ENCODE data around the gene ABCA8. TPM values are rescaled to one million over a fixed set of nuclear protein-coding genes. Genes with fewer than 3 reads are reported as not detected.
"Not testable (repeated sequence)": the region's sequence is repeated elsewhere in the genome, so short reads cannot be mapped to it uniquely, and the experiment has no call there.

The ABCA8 gene
- total RNA-seq, 1 donor from 2014 or later = 52.9 TPM

- intact Hi-C loops (cut with DNase I) = no loop called here
- ATAC-seq (ENCODE audit: poor library complexity) = no peak
- DNase-seq = no peak
These were observed 105.2 kb downstream of the ABCA8 start for GRCh38 chr17:68849673-68850610.

DNA sequence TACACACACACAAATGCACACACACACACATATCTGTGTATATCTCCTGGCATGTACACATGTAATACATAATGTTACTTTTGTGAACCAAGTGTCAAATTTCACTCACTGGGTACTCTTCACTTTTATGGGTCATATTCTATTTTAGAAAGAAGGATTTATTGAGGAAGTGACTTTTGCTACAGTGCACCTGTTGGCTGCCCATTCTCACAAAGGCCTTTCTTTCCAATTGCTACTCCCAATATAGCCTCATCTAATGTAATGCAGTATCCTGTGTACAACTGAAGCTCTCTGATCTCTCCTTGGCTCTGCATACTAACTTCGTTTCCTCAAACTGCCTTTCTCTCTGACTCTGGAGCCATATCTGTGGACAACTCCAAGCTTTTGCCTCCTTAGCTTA lies 107.5 kb downstream of the ABCA8 start:
- intact Hi-C loops (cut with DNase I) = no loop called here
- DNase-seq (no peak), ATAC-seq (ENCODE audit: poor library complexity) (no peak)

GRCh38 chr17:68843522-68843921 lies 111.7 kb downstream of the ABCA8 start:
- ATAC-seq (ENCODE audit: poor library complexity) (peak; percentile 68), DNase-seq (no peak)
- intact Hi-C loops (cut with DNase I) = no loop called here

GRCh38 chr17:68840073-68840472 lies 115.1 kb downstream of the ABCA8 start:
- intact Hi-C loops (cut with DNase I) = no loop called here
- DNase-seq = no peak
- no peak for ATAC-seq (ENCODE audit: poor library complexity)

DNA sequence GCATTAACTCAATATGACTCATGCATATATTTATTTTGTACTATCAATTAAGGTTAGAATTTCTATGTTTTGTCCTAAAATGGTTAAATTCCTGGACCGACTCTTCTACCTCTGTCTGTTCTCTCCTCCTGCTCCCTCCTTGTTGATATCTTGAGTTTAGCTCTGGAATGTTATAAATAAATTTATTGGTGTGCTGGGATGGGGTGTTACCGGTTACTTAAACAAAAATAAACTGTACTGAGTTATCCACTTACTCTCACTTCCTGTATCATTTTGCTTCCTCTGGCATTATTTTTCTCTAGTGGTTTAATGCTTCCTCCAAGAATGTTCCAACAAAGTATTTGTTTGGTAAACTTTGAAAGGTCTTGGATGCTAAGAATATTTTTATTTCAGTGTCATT lies 120.1 kb downstream of the ABCA8 start:
- ATAC-seq (ENCODE audit: poor library complexity) = peak; percentile 25
- DNase-seq = no peak
- intact Hi-C loops (cut with DNase I) = no loop called here

DNA sequence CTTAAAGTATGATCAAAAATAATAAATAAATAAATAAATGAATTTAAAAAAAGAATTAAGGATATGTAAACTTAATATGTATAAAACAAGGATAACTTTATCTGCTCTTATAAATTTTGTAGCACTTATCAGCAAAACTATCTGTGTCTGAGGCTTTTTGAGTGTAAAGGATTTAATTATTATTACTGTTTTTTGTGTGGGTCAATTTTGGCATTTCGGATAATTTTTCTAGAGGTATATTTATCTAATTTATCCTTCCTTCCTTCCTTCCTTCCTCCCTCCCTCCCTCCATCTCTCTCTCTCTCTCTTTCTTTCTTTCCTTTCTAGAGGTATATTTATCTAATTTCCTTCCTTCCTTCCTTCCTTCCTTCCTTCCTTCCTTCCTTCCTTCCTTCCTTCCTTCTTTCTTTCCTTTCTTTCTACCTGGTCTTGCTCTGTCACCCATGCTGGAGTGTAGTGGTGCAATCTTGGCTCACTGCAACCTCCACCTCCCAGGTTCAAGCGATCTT lies 120.8 kb downstream of the ABCA8 start:
- ATAC-seq (ENCODE audit: poor library complexity) (no peak), DNase-seq (no peak)
- intact Hi-C loops (cut with DNase I) = no loop called here

- intact Hi-C loops (cut with DNase I) = no loop called here
- ATAC-seq (ENCODE audit: poor library complexity) (peak; percentile 77), DNase-seq (no peak)
These were observed 122.9 kb downstream of the ABCA8 start for GRCh38 chr17:68832109-68832802.

- intact Hi-C loops (cut with DNase I) = no loop called here
- ATAC-seq (ENCODE audit: poor library complexity) = no peak
- DNase-seq = no peak
These were observed 124.0 kb downstream of the ABCA8 start for GRCh38 chr17:68831170-68831569.

DNA sequence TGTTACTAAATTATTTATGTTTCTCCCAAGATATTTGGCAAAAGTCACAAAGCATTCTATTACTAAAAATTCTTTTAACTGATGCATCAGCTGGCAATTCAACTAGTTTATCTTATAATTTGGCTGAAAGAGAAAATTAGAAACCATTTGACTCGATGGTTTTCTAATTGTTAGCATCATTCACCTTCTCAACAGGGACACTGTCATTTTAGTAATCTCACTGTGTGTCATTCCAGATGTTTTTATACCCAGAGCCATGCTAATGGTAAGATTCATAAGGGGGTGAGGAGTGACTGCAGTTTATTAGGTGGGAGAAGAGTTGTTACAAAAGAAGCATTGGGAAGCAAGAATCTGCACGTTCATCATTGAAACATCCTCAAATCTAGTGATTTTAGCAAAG lies 124.9 kb downstream of the ABCA8 start:
- no peak for ATAC-seq (ENCODE audit: poor library complexity)
- intact Hi-C loops (cut with DNase I) = no loop called here
- no peak for DNase-seq

- DNase-seq (no peak), ATAC-seq (ENCODE audit: poor library complexity) (no peak)
- intact Hi-C loops (cut with DNase I) = no loop called here
These were observed 126.0 kb downstream of the ABCA8 start for GRCh38 chr17:68829211-68829610.

DNA sequence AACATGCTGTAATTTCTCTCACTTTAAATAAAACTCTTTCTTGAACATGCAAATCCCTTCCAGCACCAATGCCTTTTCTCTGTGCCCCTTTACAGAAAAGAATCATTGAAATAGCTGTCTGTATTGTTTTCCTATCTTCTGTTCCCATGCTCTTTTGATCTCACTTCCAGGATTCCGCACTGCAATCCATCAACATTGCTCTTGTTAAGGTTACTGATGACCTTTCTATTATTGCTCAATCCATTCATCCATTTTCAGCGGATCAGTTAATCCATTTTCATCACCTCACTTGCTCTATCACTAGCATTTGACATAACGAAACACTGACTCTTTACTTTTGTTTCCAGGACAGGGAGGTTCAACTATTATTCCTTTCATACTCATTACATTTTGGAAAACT lies 130.5 kb downstream of the ABCA8 start:
- ATAC-seq (ENCODE audit: poor library complexity) (no peak), DNase-seq (no peak)
- intact Hi-C loops (cut with DNase I) = no loop called here

GRCh38 chr17:68824185-68824584 lies 131.0 kb downstream of the ABCA8 start:
- DNase-seq; intact Hi-C loops (cut with DNase I); ATAC-seq (ENCODE audit: poor library complexity): not testable (repeated sequence)

GRCh38 chr17:68822719-68823289 lies 132.4 kb downstream of the ABCA8 start:
- intact Hi-C loops (cut with DNase I) = no loop called here
- DNase-seq (no peak), ATAC-seq (ENCODE audit: poor library complexity) (no peak)

GRCh38 chr17:68821860-68822696 lies 133.1 kb downstream of the ABCA8 start:
- intact Hi-C loops (cut with DNase I) = no loop called here
- DNase-seq (no peak), ATAC-seq (ENCODE audit: poor library complexity) (peak; percentile 53)

DNA sequence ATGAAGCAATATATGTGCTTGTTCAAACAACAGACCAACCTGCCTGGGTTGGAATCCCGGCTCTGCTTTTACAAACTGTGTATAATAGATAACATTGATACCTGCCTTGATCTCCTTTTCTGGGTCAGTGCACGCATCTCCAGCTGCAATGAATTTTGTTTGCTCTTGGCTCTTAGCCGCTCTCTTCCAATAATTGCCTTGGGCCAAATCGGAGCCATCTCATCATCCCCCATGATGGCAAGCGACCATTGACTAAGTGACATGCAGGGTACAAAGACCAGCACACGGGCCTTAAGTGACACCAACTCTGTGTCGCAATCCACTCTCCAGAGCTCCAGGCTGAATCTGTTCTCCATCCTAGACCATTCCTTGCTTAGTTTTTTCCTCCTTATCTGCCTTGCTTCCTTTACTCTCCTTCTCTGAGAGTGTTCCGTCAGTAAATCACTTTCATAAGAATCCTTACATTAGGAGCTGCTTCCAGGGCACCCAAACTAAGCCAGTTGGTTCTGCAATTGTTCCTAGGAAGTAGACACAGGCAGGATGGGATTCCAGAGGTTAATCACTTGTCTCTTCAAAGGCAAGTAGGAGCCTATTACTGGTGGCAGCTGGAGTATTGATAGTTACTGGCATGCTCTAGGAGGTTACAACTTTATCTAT lies 134.2 kb downstream of the ABCA8 start:
- ATAC-seq (ENCODE audit: poor library complexity) (peak; percentile 36), DNase-seq (no peak)
- intact Hi-C loops (cut with DNase I) = no loop called here

GRCh38 chr17:68820476-68820824 lies 134.7 kb downstream of the ABCA8 start:
- ATAC-seq (ENCODE audit: poor library complexity) = no peak
- intact Hi-C loops (cut with DNase I) = no loop called here

DNA sequence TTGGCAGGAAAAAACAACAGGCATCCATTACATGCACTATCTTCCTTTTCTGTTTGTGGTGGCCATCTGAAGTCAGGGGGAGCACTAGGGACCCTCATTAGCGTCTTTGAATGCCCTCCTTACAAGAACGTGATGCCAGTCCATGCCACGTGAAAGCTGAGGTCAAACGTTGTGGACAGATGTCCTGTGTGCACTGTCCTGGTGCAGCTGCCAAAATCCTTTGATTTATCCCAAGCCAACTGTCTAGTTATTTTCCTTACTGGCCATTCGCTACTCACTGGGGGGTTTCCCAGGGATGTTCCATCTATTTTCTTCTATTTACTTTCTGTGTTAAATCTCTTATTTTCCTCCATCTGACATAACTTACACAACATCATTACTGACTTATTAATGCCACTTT lies 135.7 kb downstream of the ABCA8 start:
- intact Hi-C loops (cut with DNase I) = no loop called here
- no peak for ATAC-seq (ENCODE audit: poor library complexity)

More at GRCh38 chr17:68820476-68820824, 134.7 kb downstream of the ABCA8 start:
- DNase-seq = no peak

More for the DNA sequence above, 135.7 kb downstream of the ABCA8 start:
- no peak for DNase-seq

Data from Right ventricle myocardium superior (tissue), 1 donor.